ENCODE measurements around the gene GUCY1B1.

DNA sequence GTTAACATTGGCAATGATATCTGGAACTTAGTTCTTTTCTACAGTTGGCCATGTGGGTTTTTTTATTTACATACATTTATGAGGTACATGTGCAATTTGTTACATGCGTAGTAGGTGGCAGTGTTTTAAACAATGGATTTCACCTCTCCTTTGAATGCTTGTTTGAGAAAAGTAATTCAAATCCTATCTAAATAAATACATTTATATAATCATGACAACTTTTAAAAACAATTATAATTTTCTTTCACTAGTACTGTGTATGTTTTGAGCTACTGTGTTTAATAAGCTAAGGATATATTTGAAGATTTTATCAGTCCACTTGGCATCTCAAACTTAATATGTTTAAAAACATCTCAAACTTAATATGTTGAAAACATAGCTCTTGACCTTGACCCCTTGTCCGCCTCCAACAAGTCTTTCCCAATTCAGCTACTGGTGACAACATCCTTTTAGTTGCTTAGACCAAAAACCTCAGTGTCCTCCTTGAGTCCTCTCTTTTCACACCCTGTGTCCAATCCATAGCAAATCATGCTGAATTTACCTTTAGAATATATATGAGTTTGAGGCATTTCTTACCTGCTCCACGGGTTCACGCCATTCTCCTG is 14.5 kb downstream of the GUCY1B1 start:
- TF ChIP-seq, protein P1, sequence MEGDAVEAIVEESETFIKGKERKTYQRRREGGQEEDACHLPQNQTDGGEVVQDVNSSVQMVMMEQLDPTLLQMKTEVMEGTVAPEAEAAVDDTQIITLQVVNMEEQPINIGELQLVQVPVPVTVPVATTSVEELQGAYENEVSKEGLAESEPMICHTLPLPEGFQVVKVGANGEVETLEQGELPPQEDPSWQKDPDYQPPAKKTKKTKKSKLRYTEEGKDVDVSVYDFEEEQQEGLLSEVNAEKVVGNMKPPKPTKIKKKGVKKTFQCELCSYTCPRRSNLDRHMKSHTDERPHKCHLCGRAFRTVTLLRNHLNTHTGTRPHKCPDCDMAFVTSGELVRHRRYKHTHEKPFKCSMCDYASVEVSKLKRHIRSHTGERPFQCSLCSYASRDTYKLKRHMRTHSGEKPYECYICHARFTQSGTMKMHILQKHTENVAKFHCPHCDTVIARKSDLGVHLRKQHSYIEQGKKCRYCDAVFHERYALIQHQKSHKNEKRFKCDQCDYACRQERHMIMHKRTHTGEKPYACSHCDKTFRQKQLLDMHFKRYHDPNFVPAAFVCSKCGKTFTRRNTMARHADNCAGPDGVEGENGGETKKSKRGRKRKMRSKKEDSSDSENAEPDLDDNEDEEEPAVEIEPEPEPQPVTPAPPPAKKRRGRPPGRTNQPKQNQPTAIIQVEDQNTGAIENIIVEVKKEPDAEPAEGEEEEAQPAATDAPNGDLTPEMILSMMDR (IDR thresholded peaks at IDR 0.05), result no peak
- TF ChIP-seq POLR2A (IDR thresholded peaks at IDR 0.05), result no peak

All from esophagus squamous epithelium (tissue), 4 donors.